AG09319 (cell line): Measurements from ENCODE around the gene THNSL1.

ENCODE experiments used
- DNase-seq: peaks from one replicate; pipeline ENCODE4 v3.0.0-alpha.2; 2010; ENCODE audit warnings: low read depth; ENCODE audit errors: extremely low read depth
- TF ChIP-seq, protein P1 (sequence below): IDR thresholded peaks from 2 replicates; pipeline ENCODE4 v1.5.1; 2011; ENCODE audit warnings: low read depth, mild to moderate bottlenecking, inconsistent platforms, low read length, moderate library complexity

The THNSL1 gene

GRCh38 chr10:25057886-25058285 lies 41.5 kb downstream of the THNSL1 start:
- TF ChIP-seq, protein P1, sequence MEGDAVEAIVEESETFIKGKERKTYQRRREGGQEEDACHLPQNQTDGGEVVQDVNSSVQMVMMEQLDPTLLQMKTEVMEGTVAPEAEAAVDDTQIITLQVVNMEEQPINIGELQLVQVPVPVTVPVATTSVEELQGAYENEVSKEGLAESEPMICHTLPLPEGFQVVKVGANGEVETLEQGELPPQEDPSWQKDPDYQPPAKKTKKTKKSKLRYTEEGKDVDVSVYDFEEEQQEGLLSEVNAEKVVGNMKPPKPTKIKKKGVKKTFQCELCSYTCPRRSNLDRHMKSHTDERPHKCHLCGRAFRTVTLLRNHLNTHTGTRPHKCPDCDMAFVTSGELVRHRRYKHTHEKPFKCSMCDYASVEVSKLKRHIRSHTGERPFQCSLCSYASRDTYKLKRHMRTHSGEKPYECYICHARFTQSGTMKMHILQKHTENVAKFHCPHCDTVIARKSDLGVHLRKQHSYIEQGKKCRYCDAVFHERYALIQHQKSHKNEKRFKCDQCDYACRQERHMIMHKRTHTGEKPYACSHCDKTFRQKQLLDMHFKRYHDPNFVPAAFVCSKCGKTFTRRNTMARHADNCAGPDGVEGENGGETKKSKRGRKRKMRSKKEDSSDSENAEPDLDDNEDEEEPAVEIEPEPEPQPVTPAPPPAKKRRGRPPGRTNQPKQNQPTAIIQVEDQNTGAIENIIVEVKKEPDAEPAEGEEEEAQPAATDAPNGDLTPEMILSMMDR = no peak
- no peak for DNase-seq

DNA sequence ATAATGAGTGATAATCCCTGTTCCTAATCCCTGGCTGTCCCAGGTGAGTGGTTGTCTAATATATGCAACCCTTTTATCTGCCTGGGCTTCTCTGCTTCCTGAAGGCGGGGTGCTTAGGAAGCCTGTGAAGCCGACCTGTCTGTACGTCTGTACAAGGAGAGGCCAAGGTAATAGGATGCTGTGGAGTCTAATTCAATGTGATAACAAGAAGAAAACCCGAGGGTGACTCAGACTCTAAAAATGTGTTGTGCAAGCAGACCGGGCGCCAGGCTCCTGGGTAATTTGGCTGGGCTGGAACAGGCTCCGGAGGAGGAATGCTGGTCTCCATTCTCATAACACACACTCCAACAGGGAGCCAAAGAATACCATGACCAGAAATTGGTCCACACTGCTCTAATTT lies 43.6 kb downstream of the THNSL1 start:
- TF ChIP-seq, protein P1 = no peak
- DNase-seq = peak; percentile 64

DNA sequence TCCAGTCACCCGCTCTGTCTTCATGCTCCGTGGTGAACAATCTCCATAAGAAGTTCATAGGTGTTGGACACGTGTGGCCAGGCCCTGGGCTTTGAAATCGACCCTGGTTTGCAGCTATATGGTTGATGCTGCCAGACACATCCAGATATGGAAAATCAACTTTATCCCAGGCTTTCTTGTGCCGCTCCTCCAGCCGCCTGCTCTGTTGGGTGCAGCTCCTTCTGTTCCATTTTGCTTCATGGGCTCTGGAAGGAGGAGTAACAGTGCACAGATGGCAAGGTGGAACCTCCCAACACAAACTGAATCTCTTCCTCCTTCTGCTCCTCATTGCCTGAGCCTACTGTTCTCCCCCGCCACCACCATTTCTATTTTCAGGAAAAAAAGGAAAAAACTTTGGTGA lies 44.7 kb downstream of the THNSL1 start:
- no peak for DNase-seq
- TF ChIP-seq, protein P1 = no peak

DNA sequence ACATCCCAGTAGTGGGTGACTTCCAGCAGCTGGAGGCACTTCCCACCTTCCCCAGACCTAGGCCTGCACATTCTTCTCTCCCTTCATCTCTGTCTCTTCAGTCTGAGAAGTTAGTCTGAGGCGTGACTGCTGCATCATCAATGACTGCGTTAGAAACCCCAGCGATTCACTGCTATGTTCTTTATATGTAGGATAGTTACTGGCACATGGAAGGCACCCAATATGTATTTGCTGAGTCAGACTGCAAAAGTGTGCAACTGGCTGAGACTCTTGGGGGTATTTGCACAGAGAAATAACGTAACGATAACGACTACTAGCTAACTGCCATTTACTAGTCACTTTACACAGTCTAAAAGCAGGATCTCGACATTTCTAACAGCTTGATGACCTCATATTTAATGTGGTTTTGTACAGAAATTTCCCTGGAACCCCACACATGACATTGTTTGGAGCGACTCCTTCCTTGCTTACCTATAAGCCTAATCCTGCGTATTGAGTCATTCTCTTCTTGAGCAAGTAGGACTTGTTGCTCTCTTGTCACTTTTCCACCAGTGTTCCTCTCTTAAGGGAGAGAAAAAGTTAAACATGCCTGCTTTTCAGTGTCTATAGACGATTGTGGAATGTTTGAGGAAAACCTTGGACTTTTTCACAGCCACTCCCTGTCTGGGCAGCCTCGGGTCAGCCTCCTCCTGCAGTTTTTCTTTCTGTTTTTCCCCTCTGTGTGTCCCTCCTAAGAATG lies 45.5 kb downstream of the THNSL1 start:
- DNase-seq = no peak
- TF ChIP-seq, protein P1 = no peak

GRCh38 chr10:25063157-25063556 lies 46.7 kb downstream of the THNSL1 start:
- no peak for DNase-seq
- TF ChIP-seq, protein P1 = no peak

- TF ChIP-seq, protein P1 = no peak
- DNase-seq = no peak
Observed at GRCh38 chr10:25063644-25064043, 47.2 kb downstream of the THNSL1 start.

GRCh38 chr10:25064401-25064800 lies 48.0 kb downstream of the THNSL1 start:
- DNase-seq = no peak
- TF ChIP-seq, protein P1 = no peak
